HG02588 (cell line): ENCODE data around the gene SLC9A3.

ENCODE experiments used
- ATAC-seq: cut with Tn5 transposase; IDR thresholded peaks from one replicate; pipeline ENCODE4 v1.9.1; 2021; ENCODE audit warnings: mild to moderate bottlenecking, moderate library complexity; ENCODE audit not compliant: unreplicated experiment

SLC9A3 gene

DNA sequence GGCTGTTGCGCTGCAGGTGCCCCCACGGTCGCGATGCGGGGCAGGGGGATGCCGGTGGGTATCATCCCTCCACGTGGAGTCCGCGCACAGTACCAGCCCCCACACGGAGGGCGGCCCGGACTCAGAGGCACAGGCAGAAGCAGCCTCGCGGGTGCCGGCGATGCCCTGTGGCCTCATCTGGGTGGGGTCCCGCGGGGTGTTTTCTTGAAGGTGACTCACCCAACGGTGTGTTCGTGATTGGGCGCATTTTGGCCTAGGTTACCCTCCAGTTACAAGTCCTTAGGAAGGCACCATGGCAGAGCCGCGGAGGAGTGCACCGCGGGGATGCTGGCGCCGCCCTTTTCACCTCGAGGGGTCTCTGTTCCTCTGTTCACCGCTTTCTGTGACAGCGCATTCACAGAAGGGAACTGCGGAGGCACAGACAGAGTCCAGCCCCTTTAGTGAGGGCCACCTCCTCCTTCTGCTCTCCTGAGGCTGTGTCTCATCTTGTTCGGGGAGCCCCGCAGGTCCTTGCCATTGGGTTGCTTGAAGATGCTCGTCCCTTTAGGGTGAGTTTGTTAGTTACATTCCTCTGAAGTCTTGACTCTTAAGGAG is 102.9 kb downstream of the SLC9A3 start:
- no peak for ATAC-seq

DNA sequence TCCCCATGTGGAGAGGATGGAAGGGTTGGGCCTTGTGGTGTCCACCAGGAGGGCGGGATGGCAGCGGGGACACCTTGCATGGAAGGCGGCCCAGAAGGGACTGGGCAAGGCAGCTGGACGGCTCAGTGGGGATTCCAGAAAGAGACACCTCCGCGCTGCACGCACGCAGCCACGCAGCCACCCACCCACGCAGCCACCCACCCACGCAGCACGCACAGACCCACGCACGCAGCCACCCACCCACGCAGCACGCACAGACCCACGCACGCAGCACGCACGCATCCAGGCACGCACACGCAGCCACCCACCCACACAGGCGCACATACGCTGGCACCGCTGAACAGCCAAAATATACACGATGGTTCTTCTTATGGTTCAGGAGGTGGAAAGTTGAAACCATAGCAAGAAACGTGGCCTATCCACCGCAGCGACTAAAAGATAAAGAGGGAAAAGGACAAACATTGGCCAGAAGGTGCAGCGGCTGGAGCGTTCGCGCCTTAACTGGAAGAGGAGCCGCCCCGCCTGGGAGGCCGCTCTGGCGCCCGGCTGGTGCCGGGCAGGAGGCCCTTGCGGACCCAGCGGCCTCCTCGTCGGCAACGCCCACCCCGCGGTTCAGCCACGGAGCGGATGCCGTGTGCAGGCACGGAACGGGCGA is 103.5 kb downstream of the SLC9A3 start:
- ATAC-seq = no peak
